GM23338 (cell line): ENCODE measurements around the gene SIL1.

ENCODE experiments used
- CREB1 ChIP-seq: fragments of 250-450 bp; sonication (Bioruptor Pico); IDR thresholded peaks from 2 replicates; pipeline ENCODE4 v1.5.0; 2020; ENCODE audit warnings: low read depth, mild to moderate bottlenecking, moderate library complexity
- EZH2 ChIP-seq: fragments of 200-600 bp; sonication (generic); IDR thresholded peaks from one replicate; pipeline ENCODE4 v1.8.0; 2017; ENCODE audit warnings: antibody characterized with exemption, mild to moderate bottlenecking, low read depth; ENCODE audit not compliant: unreplicated experiment
- EZH2phosphoT487 ChIP-seq: fragments of 200-600 bp; sonication (generic); IDR thresholded peaks from one replicate; pipeline ENCODE4 v1.8.1; 2018; ENCODE audit warnings: antibody characterized with exemption; ENCODE audit not compliant: unreplicated experiment
- NANOG ChIP-seq: IDR thresholded peaks from 2 replicates; pipeline ENCODE4 v1.6.1; 2016; ENCODE audit warnings: antibody characterized with exemption, borderline replicate concordance
- POLR2AphosphoS5 ChIP-seq: IDR thresholded peaks from 2 replicates; pipeline ENCODE4 v1.6.1; 2016; ENCODE audit warnings: antibody characterized with exemption, low read depth
- STAT1 ChIP-seq: IDR thresholded peaks from one replicate; pipeline ENCODE4 v1.6.1; 2016; ENCODE audit warnings: antibody characterized with exemption; ENCODE audit not compliant: unreplicated experiment
- TF ChIP-seq, protein P1 (sequence below): IDR thresholded peaks from one replicate; pipeline ENCODE4 v1.6.1; 2018; ENCODE audit warnings: antibody characterized with exemption; ENCODE audit not compliant: unreplicated experiment
- TF ChIP-seq, protein P2 (sequence below), 2 experiments: fragments of 200-600 bp in 1 of 2; sonication (generic) in 1 of 2; conservative IDR thresholded peaks; 2 replicates each; pipeline versions ENCODE4 v1.5.1 to v1.6.1; 2016 to 2017; ENCODE audit warnings: antibody characterized with exemption in 2 of 2, low read depth in 2 of 2, mild to moderate bottlenecking in 2 of 2, moderate library complexity in 1 of 2
- TF ChIP-seq, protein P3 (sequence below): IDR thresholded peaks from 2 replicates; pipeline ENCODE4 v1.6.1; 2016; ENCODE audit warnings: antibody characterized with exemption

DNA sequence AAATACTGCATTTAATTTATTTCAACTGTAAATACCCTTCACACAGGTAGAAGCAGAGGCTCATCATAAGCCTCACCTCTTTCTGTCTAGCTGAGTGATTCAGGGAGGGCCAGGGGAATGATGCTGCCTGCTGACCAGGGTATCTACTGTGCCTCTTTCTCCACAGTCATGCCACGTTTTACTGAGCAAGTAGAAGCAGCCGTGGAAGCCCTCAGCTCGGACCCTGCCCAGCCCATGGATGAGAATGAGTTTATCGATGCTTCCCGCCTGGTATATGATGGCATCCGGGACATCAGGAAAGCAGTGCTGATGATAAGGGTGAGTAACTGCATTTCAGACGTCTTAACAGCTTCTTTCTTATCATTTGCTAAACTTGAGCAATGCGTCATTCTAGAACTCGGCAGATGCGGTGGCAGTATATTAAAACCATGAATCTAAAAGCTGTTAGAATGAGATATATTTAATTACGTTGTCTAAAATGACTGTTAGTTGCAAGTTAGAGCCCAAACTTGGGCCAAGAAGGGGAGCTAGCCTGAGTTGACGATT is 273.0 kb downstream of the SIL1 start:
- TF ChIP-seq, protein P1, sequence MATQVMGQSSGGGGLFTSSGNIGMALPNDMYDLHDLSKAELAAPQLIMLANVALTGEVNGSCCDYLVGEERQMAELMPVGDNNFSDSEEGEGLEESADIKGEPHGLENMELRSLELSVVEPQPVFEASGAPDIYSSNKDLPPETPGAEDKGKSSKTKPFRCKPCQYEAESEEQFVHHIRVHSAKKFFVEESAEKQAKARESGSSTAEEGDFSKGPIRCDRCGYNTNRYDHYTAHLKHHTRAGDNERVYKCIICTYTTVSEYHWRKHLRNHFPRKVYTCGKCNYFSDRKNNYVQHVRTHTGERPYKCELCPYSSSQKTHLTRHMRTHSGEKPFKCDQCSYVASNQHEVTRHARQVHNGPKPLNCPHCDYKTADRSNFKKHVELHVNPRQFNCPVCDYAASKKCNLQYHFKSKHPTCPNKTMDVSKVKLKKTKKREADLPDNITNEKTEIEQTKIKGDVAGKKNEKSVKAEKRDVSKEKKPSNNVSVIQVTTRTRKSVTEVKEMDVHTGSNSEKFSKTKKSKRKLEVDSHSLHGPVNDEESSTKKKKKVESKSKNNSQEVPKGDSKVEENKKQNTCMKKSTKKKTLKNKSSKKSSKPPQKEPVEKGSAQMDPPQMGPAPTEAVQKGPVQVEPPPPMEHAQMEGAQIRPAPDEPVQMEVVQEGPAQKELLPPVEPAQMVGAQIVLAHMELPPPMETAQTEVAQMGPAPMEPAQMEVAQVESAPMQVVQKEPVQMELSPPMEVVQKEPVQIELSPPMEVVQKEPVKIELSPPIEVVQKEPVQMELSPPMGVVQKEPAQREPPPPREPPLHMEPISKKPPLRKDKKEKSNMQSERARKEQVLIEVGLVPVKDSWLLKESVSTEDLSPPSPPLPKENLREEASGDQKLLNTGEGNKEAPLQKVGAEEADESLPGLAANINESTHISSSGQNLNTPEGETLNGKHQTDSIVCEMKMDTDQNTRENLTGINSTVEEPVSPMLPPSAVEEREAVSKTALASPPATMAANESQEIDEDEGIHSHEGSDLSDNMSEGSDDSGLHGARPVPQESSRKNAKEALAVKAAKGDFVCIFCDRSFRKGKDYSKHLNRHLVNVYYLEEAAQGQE = no peak
- TF ChIP-seq, protein P2, sequence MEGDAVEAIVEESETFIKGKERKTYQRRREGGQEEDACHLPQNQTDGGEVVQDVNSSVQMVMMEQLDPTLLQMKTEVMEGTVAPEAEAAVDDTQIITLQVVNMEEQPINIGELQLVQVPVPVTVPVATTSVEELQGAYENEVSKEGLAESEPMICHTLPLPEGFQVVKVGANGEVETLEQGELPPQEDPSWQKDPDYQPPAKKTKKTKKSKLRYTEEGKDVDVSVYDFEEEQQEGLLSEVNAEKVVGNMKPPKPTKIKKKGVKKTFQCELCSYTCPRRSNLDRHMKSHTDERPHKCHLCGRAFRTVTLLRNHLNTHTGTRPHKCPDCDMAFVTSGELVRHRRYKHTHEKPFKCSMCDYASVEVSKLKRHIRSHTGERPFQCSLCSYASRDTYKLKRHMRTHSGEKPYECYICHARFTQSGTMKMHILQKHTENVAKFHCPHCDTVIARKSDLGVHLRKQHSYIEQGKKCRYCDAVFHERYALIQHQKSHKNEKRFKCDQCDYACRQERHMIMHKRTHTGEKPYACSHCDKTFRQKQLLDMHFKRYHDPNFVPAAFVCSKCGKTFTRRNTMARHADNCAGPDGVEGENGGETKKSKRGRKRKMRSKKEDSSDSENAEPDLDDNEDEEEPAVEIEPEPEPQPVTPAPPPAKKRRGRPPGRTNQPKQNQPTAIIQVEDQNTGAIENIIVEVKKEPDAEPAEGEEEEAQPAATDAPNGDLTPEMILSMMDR (conservative IDR thresholded peaks at IDR 0.05; ENCODE audit: low read depth in 2 of 2) = no peak
- TF ChIP-seq POLR2AphosphoS5 (no peak), EZH2 (no peak), NANOG (no peak), CREB1 (CRISPR knock-in tag) (no peak), STAT1 (no peak), EZH2phosphoT487 (no peak)
- TF ChIP-seq, protein P3, sequence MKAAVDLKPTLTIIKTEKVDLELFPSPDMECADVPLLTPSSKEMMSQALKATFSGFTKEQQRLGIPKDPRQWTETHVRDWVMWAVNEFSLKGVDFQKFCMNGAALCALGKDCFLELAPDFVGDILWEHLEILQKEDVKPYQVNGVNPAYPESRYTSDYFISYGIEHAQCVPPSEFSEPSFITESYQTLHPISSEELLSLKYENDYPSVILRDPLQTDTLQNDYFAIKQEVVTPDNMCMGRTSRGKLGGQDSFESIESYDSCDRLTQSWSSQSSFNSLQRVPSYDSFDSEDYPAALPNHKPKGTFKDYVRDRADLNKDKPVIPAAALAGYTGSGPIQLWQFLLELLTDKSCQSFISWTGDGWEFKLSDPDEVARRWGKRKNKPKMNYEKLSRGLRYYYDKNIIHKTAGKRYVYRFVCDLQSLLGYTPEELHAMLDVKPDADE = no peak
